Adrenal gland (tissue), 12 donors: ENCODE measurements around the gene KIF2A. TPM values are rescaled to one million over a fixed set of nuclear protein-coding genes. Genes with fewer than 3 reads are reported as not detected.

Experiments used
- DNase-seq, 7 donors: peaks; one replicate each; pipeline ENCODE4 v3.0.0-alpha.2; 2019 to 2020
- H3K27ac ChIP-seq, 5 donors: fragments of 200-600 bp; sonication (generic) in 4 of 5; 1 replicate in 3 of 5; 2 replicates in 2 of 5; pipeline versions ENCODE4 v1.5.1 to v1.8.0; 2016 to 2020; ENCODE audit warnings: mild to moderate bottlenecking in 1 of 5
- H3K27me3 ChIP-seq: fragments of 200-600 bp; 2 replicates; pipeline ENCODE4 v1.8.0; 2021
- H3K36me3 ChIP-seq, 2 donors: fragments of 200-600 bp; replicated peaks in 1 of 2; 1 replicate in 1 of 2; 2 replicates in 1 of 2; pipeline versions ENCODE4 v1.5.1 to v1.8.0; 2018 to 2022
- H3K4me1 ChIP-seq, 2 donors: fragments of 200-600 bp; replicated peaks in 1 of 2; 1 replicate in 1 of 2; 2 replicates in 1 of 2; pipeline versions ENCODE4 v1.5.1 to v1.8.0; 2018 to 2021
- H3K4me3 ChIP-seq, 4 donors: fragments of 200-600 bp; sonication (generic) in 3 of 4; one replicate each; pipeline ENCODE4 v1.5.1; 2016 to 2018
- H3K9me3 ChIP-seq, 3 donors: fragments of 200-600 bp; sonication (generic) in 1 of 3; replicated peaks in 1 of 3; 1 replicate in 2 of 3; 2 replicates in 1 of 3; pipeline versions ENCODE4 v1.5.1 to v1.8.0; 2016 to 2021
- CTCF ChIP-seq, 6 experiments: fragments of 450-650 bp in 4 of 6; fragments of 200-600 bp in 2 of 6; sonication (generic) in 1 of 6; IDR thresholded peaks; 1 replicate in 5 of 6; 2 replicates in 1 of 6; pipeline versions ENCODE4 v1.5.1 to v1.8.0; 2016 to 2021; ENCODE audit warnings: antibody characterized with exemption in 6 of 6, mild to moderate bottlenecking in 2 of 6, moderate library complexity in 1 of 6
- POLR2A ChIP-seq, 2 donors: fragments of 450-650 bp; IDR thresholded peaks; one replicate each; pipeline ENCODE4 v1.6.1; 2017; ENCODE audit warnings: antibody characterized with exemption in 2 of 2, mild to moderate bottlenecking in 2 of 2, moderate library complexity in 1 of 2
- WGBS, 4 donors: extraction: QIAGEN DNeasy Blood & Tissue Kit in 2 of 4; methylation state at CpG; one replicate each; pipeline versions ENCODE4 v1.1.5 to v1.1.7; 2013 to 2017; 5-methylcytosine and 5-hydroxymethylcytosine counted together
- intact Hi-C, 2 donors: fragments of 100-400 bp; cut with DNase I; formaldehyde crosslinking; loops; one replicate each; pipeline versions ENCODE4 v1.14.1 to v1.15.0; 2022 to 2023
- polyA plus RNA-seq, 3 donors: library from polyadenylated mRNA; stranded (reverse); fragments of 200-250 nt in 2 of 3; fragments of 350-450 nt in 1 of 3; fragmentation: Illumina TruSeq in 1 of 3; extraction: RNeasy Lipid Tissue Mini Kit (QIAGEN cat#74804) in 1 of 3; gene quantifications; one replicate each; pipeline ENCODE4 v1.2.3, GENCODE V29; 2013 to 2014
- total RNA-seq, 9 donors: library from RNA; depleted of rRNA in 4 of 9; stranded (reverse); fragments of >200 nt in 4 of 9; fragments of 120-200 nt in 1 of 9; fragmentation: NEBNext Ultra II Directional in 1 of 9; extraction: Animal tissue kit (Norgen Biotek cat#: 25700) in 1 of 9; gene quantifications; one replicate each; pipeline versions ENCODE4 v1.1.0 to v1.2.4, GENCODE V29; 2013 to 2023
- donor health status: healthy with polysubstance abuse.
- donor health status: Bipolar disorder and iron deficiency.
- donor health status: DM: yes; HTN: yes; CAD: no.
- donor health status: DM: no; HTN: no; CAD: no.
- donor health status: DM: no; HTN: no; CAD: no.
- donor health status: DM: yes; HTN: yes; CAD: no.

KIF2A gene
- total and polyA plus RNA-seq, 12 donors = 2.1 to 50.2 (median 24.2) TPM

DNA sequence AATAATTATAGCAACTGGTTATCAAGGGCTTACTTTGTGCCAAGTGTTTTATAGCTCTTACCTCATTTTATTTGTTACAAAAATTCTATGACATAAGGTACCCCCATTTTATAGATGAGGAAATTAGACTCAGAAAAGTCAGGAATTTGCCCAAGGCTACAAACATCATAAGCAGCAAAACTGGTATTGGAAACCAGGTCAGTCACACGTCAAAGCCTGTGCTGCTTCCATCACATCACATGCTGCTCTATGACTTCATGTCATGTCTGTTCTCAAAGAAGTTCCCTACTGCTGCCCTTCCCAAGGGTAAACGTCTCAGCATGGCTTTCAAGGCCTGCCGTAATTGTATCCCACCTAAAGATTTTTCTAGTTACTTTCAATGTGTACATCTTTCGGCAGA is 6.9 kb upstream of the KIF2A start:
- no peaks in the 10 kb centered on the region for H3K9me3 ChIP-seq
- H3K27me3 ChIP-seq = no peaks in the 10 kb centered on the region
- no peak for DNase-seq
- 75 to 79% (median 77%) methylated on average over 4 of the region's 4 CpGs for WGBS, 4 donors
- H3K36me3 ChIP-seq = no peaks in the 10 kb centered on the region
- H3K4me3 ChIP-seq = no peak overlapping the region
- no peaks in the 10 kb centered on the region for H3K4me1 ChIP-seq
- no peak overlapping the region for H3K27ac ChIP-seq
- TF ChIP-seq POLR2A (IDR thresholded peaks at IDR 0.05) = no peak
- intact Hi-C loops = no loop called here

DNA sequence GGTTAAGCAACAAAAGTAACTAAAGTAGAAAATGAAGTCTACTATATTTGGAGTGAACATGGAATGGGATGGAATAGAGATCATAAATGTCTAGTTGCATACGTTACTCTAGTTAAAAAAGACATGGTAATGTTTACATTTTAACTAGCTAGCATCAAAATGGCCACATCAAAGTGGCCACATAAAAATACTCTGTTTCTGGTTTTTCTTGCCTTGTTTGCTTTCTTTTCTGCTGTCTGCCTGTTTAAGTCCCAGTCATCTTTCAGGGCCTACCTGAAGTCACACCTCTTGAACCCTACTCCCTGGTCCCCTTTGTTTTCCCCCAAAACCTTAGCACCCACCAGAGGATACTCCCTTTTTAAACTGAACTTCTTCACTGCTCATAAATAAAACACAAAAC is 6.4 kb upstream of the KIF2A start:
- no peaks in the 10 kb centered on the region for H3K27me3 ChIP-seq
- no peaks in the 10 kb centered on the region for H3K36me3 ChIP-seq
- intact Hi-C loops = no loop called here
- no peaks in the 10 kb centered on the region for H3K9me3 ChIP-seq
- DNase-seq = no peak
- WGBS, 4 donors = 83 to 95% (median 91%) methylated on average over 1 of the region's 1 CpG
- H3K4me3 ChIP-seq = no peak overlapping the region
- TF ChIP-seq POLR2A (IDR thresholded peaks at IDR 0.05) = no peak
- TF ChIP-seq CTCF (IDR thresholded peaks at IDR 0.05) = no peak
- H3K27ac ChIP-seq = no peak overlapping the region
- no peaks in the 10 kb centered on the region for H3K4me1 ChIP-seq

DNA sequence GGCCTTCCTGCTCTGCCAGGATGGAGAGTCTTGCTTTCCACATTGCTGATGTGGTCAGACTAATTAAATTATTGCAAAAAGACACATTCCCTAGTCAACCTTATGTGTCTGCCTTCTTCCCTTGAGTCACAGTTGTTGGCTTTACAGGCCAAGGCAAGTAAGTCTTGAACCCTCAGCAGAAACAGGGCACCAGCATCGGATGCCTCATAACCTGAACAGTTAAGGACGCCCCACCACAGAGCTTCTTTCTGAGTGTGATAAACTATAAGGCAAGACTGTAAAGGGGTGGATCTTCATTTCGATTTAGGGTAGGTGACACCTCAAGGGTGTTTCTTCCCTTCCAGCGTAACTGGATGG is 670 bp upstream of the KIF2A start:
- H3K27me3 ChIP-seq = no peaks in the 10 kb centered on the region
- no peak for DNase-seq
- H3K27ac ChIP-seq = peak overlapping the region in 4 of 5 donors; percentile 80 to 94 (median 87)
- no peaks in the 10 kb centered on the region for H3K36me3 ChIP-seq
- peak overlapping the region in 2 of 4 donors; percentile 83 to 86 for H3K4me3 ChIP-seq
- 28 to 44% (median 39%) methylated on average over 4 of the region's 4 CpGs for WGBS, 4 donors
- peaks cover 12 to 13% of the 10 kb centered on the region in 2 donors for H3K4me1 ChIP-seq
- TF ChIP-seq POLR2A (IDR thresholded peaks at IDR 0.05) (no peak), CTCF (IDR thresholded peaks at IDR 0.05) (no peak)
- intact Hi-C loops = no loop called here
- H3K9me3 ChIP-seq = no peaks in the 10 kb centered on the region

GRCh38 chr5:62306323-62306895 is 403 bp downstream of the KIF2A start:
- Histone ChIP-seq H3K4me1 (peaks cover 12 to 13% of the 10 kb centered on the region in 2 donors), H3K4me3 (peak overlapping the region; percentile 2 to 93 (median 84)), H3K9me3 (no peaks in the 10 kb centered on the region), H3K36me3 (no peaks in the 10 kb centered on the region), H3K27ac (peak overlapping the region; percentile 31 to 94 (median 86)), H3K27me3 (no peaks in the 10 kb centered on the region)
- TF ChIP-seq CTCF (IDR thresholded peaks at IDR 0.05) = no peak
- TF ChIP-seq POLR2A (IDR thresholded peaks at IDR 0.05) = no peak
- peak in 1 of 7 donors; percentile 55 for DNase-seq
- intact Hi-C loops = no loop called here
- WGBS, 4 donors = 0 to 5% (median 1%) methylated on average over 10 to 67 of the region's 67 CpGs
